Stimulated activated CD4-positive, alpha-beta T cell treated with anti-CD3 and anti-CD28 coated beads, TNF-alpha, amount 100 ng/mL, for 4 hours (primary cell): ENCODE results near the gene CCDC50.

Source experiments
- DNase-seq, 3 experiments: peaks; one replicate each; pipeline ENCODE4 v3.0.0-alpha.2; 2020; ENCODE audit warnings: low read depth in 3 of 3

The CCDC50 gene, protein sequence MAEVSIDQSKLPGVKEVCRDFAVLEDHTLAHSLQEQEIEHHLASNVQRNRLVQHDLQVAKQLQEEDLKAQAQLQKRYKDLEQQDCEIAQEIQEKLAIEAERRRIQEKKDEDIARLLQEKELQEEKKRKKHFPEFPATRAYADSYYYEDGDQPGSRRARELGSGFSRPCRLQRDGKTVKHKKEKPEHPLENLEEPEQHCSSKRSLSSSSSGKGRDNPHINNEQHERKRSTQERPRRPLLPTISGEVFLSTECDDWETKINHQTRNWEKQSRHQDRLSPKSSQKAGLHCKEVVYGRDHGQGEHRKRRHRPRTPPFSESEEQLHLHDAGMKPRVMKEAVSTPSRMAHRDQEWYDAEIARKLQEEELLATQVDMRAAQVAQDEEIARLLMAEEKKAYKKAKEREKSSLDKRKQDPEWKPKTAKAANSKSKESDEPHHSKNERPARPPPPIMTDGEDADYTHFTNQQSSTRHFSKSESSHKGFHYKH

GRCh38 chr3:191328962-191329653, at the start of gene CCDC50:
TSS of gene CCDC50 (plus strand) at chr3:191329394. CDS start at chr3:191329675, 281 bp downstream.
- DNase-seq, result peak in 1 of 3 experiments; percentile 2

DNA sequence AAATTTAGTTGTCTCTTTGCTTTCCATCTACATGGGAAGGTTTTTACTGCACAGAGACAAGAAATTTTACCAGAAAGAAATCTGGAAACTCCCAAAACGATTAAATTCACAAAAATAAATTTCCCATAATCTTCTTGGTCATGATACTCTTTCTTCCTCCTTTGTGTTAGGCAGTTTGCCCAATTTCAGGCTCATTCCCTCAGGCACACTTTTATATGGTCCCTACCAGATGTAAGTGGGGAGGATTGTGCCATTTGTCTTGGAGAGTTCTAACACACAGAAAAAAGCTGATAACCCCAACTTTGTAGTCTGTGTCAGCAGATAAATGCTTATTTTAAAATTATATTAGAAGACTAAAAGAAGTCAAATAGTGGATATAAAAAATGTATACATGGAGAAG, 49.1 kb upstream of the CCDC50 start:
- no peak for DNase-seq

DNA sequence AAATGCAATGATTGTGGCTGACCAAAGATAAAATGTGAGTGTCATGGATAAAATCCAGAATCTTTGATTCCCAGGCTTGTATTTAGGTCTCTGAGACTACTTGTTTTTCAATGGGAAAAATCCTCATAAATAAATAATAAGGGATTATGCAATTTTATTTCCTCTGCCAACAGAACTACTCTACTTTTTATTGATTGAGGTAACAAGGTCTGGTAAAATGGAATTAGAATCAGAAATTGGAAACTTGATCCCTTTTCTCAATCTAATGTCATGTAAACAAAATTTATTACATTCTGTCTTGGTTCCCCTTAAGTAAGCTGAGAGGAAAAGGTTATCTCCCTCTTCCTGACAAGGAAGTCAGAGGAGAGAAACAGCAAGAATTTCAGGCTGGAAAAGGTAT, 48.3 kb upstream of the CCDC50 start:
- no peak for DNase-seq

- DNase-seq, result no peak
These were observed 46.7 kb upstream of the CCDC50 start for GRCh38 chr3:191282251-191283185.

- no peak for DNase-seq
These were observed 45.8 kb upstream of the CCDC50 start for GRCh38 chr3:191283400-191283799.

DNA sequence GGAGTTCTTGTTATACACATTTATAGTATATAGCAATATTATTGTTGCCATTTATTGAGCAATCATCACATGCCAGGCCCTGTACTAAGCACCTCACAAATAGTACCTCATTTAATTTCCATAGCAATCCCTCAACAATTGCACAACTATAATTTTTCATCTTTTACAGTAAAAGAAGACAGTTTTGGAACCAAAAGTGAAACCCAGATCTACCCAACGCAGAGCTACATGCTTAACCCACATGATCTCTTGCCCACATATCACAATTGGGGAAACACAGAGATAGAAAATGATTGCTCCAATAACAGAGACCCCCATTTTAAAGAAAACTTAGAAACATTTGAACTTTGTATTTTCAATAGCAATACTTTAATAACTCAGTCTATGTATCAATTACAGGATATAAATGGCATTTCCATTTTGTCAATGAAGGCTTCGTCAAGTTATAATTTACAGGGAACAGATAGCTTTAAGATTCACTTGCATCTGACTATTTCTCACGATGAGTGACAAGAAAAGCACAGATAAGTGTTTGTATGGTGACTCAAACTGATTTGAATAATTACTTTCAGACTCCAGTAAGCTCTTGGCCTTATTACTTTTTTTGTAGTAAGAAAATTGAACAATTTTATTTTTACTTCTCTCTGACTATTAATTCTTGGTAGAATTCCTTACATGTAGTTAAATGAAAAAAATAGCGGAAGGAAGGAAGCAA, 38.7 kb upstream of the CCDC50 start:
- DNase-seq, result no peak

GRCh38 chr3:191292243-191293015, 36.8 kb upstream of the CCDC50 start:
- DNase-seq, result no peak

- no peak for DNase-seq
These were observed 34.9 kb upstream of the CCDC50 start for GRCh38 chr3:191294291-191294690.

DNA sequence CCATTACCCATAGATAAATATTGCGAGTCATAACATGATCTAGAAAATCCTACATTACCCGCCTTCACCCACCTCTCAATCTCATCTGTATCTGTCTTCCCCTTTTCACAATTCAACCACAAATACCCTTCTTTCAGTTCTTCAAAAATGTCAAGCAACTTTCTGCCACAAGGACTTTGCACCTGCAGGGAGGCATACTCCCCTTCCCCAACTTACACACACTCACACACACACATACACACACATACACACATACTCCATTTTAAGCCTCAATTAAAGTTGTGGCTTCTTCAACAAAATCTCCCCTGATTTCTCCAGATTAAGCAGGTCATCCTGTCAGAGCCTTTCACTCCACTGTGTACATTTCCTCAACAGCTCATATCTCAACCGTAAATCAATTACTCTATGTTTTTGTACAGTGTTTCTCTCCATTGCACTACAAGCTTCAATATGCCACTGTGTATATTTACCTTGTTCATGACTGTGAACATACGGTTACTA, 33.1 kb upstream of the CCDC50 start:
- no peak for DNase-seq

DNA sequence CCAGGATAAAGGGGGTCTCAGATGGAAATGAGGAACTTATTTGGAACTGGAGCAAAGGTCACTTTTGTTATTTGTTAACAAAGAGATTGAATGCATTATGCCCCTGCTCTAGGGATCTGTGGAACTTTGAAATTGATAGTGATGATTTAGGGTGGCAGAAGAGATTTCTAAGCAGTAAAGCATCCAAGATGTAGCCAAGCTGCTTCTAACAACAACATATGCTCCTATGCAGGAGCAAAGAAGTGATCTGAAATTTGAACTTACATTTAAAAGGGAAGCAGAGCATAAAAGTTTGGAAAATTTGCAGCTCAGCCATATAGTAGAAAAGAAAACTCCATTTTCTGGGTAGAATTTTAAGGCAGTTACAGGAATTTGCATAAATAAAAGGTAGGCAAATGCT, 30.3 kb upstream of the CCDC50 start:
- DNase-seq, result no peak

DNA sequence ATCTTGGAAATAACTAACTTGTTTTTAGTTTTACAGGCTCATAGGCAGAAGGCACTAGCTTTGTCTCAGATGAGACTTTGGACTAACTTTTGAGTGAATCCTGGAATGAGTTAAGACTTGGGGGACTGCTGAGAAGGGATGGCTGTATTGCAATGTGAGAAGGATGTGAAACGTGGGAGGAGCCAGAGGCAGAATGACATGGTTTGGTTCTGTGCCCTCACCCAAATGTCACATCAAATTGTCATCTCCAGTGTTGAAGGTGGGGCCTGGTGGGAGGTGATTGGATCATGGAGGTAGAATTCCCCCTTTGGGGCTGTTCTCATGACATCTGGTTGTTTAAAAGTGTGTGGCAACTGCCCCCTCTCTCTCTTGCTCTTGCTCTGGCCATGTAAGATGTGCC, 28.8 kb upstream of the CCDC50 start:
- no peak for DNase-seq

DNA sequence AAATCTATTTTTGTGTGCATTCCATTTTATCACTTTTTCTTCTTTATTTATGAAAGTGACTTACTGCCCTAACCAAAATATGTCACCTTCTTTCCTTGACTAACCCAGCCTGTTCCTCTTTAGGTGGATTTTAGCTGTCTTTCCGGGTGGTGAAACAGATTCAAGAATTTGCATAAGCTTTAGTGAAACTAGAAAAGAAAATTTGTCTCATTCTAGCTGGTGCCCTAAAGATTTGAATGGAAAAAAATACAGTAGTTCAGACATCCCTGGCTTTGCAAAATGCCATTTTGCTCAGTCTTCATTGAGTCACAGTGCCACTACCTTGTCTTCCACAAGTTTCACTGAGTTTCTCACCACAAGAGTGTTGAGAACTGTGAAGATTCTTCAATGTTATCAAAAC, 28.2 kb upstream of the CCDC50 start:
- no peak for DNase-seq

DNA sequence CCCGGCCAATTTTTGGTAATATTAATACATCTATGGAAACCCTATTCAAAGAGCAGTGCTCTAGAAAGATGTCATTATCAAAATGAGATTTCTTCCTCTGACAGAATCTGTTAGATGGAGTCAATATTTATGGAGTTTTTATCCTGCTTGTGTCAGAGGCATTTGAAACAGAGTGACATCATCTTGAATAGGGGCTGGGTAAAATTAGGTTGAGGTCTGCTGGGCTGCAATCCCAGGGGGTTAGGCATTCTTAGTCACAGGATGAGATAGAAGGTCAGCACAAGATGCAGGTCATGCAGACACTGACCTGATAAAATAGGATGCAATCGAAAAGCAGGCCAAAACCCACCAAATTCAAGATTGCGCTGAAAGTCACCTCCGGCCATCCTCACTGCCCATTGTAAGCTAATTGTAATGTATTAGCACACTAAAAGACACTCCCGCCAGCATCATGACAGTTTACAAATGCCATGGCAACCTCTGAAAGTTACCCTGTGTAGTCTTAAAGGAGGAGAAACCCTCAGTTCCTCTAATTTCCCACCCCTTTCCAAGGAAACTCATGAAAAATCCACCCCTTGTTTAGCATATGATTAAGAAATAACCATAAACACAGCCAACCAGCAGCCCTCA, 27.3 kb upstream of the CCDC50 start:
- DNase-seq, result no peak

DNA sequence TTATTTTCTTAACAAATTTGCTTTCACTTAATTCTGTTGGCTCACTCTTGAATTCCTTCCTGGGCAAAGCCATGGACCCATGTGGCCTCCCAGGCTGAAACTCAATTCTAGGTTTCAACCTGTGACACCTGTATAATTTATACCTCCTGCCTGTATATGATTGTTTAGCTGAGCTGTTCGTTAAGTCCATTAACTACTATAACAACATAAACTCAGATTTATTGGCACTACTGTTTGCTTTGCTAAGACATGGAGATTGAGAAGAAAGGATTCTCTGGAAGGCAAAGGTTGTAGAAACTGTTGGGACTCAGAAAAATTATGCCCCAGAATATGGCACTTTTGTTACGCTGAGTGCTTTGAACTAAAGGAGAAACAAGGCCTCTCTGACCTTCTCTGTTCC, 26.7 kb upstream of the CCDC50 start:
- no peak for DNase-seq

GRCh38 chr3:191303596-191303995, 25.6 kb upstream of the CCDC50 start:
- no peak for DNase-seq

DNA sequence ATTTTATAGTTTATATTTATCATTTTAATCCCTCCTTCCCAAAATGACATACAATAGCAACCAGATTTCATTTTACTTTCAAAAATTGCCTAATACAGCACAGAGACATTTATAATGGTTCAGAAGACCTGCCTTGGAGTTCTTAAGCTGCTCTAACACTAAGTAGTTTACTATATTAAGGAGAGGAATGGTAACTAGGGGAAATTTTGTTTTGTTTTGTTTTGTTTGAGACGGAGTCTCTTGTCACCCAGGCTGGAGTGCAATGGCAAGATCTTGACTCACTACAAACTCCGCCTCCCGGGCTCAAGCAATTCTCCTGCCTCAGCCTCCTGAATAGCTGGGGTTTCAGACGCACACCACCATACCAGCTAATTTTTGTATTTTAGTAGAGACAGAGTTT, 22.8 kb upstream of the CCDC50 start:
- no peak for DNase-seq

GRCh38 chr3:191307341-191307740, 21.9 kb upstream of the CCDC50 start:
- no peak for DNase-seq

DNA sequence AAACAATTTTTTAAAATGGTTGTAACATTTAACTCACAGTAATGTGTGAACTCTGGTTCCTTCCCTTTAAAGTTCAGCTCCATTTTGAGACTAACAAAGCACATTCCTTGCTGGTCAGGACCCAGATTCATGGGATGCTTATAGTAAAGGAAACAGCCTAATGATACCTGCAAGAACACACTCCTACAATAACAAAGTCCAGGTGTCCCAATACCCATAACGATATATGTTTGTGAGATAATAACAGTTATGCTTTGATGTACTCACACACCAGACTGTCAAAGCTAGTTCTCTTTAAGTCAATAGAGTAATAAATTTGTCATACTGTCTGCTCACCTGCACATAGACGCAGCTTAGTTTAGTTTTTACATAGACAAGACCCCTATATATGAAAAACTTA, 15.9 kb upstream of the CCDC50 start:
- no peak for DNase-seq

GRCh38 chr3:191314109-191314728, 15.0 kb upstream of the CCDC50 start:
- DNase-seq, result no peak
